Activated CD8-positive, alpha-beta memory T cell treated with anti-CD3 and anti-CD28 coated beads for 1 hour (primary cell): ENCODE data around the gene ACTA1.
"Not testable (repeated sequence)": the region's sequence is repeated elsewhere in the genome, so short reads cannot be mapped to it uniquely, and the experiment has no call there.

ENCODE experiments used
- DNase-seq, 2 donors: peaks; one replicate each; pipeline ENCODE4 v3.0.0-alpha.2; 2020; ENCODE audit warnings: low read depth in 1 of 2; ENCODE audit errors: extremely low read depth in 1 of 2

The ACTA1 gene

DNA sequence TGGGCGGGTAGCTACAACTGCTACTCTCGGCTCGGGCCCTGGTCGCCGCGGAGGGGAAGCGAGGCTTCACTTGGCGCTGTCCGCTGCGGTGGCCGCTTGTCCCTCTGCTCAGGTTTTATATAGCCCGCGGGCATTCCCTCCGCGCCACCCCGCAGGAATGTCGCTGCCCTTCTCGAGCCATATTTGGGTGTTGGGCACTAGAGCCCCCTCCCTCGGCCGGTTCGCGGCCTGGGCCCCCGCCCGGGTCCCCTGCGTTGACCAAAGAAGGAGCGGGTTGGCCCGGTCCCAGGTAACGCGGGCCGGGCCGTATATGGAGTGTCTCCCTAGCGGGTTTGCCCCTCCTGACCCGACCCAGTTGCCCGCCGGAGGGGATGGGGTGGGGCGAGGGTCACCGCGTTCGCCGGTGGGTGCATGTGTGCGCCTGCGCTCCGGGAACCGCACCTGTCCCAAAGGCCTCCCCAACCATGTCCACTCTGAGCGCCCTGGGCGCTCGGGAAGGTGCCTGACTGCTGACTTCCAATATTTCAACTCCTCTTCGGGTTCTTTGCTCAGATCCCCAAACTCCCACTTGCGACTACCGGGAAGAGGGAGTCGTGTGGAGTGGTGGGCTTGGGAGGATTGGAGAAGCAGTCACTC lies at the start of gene ACTA1:
Gene ACTA1, minus strand, starts transcription at position 90 of the 636 bp plus-strand sequence. CDS start 979 bp downstream, outside the sequence.
- no peak for DNase-seq

DNA sequence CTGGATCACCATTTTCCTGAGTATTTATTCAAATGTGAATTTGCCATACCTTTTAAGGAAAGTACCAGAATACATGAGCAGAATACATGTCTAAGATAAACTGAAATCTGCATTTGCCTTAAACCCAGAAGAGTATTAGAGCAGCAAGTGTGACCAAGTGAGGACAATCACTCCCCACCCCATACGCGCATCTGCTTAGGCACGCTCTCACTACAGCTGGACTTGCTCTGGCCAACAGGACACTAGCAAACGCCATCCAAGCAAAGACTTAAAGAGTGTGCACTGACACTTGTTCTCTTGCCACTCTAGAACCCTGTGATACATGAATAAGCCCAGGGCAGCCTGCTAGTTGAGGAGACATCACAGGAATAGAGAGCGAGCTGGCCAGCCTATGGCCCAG lies 48.6 kb upstream of the ACTA1 start:
- no peak for DNase-seq

DNA sequence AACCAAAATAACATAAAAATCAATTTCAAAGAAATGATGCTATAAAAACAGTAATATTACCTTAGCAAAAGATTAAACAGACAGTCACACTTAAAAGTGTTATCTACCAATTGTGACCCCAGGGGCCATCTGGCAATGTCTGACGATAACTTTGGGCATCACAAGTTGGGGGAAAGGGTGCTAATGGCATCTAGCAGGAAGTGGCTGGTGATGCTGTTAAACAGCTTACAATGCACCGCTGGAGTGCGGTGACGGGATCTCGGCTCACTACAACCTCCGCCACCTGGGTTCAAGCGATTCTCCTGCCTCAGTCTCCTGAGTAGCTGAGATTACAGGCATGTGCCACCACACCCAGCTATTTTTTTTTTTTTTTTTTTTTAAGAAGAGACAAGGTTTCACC lies 46.6 kb upstream of the ACTA1 start:
- no peak for DNase-seq

DNA sequence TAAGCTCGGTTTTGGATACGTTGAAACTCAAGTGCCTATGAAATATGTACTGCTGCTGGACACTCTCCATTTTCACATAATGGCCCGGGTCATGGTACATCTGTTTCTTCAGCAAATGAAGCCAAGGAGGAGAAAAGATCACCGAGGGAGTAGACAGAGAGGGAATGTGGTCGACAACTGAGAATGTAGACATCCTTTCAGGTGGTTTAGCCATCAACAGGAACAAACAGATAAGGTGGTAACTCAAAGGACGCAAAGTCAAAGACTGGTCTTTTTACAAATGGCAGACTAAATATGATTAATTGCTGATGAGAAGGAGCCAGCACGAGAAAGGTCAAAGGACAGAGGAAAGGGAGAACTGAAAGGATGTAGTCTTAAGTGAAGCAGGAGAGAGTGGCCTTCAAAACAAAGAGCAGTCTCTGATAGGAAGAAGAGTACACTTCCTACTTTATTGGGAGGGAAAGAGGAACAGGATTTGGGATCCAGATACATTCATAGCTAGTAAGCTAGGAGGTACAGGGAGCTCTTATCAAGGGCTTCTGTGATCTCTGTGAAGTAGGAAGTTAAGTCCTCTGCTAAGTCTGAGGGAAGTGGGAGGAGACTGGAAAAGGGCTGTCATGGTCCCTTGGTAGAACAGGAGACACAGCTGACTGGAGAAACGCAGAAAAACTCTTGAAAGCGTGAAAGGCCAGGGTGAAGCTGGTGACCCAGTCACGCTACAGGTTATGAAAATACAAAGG lies 45.9 kb upstream of the ACTA1 start:
- DNase-seq: no peak

DNA sequence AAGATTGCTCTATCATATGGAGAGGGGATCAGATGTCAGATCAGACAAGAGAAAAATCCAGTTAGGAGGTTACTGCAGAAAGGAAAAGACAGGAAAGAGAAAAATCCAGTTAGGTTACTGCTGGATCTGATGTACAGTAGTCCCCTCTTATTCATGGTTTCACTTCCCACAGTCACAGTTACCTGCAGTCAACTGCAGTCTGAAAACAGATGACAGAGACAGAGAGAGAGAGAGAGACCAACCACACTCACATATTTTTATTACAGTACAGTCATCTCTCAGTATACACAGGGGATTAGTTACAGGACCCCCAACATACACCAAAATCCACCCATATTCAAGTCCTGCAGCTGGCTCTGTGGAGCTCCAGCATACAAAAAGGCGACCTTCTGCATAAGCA lies 45.0 kb upstream of the ACTA1 start:
- DNase-seq: no peak

DNA sequence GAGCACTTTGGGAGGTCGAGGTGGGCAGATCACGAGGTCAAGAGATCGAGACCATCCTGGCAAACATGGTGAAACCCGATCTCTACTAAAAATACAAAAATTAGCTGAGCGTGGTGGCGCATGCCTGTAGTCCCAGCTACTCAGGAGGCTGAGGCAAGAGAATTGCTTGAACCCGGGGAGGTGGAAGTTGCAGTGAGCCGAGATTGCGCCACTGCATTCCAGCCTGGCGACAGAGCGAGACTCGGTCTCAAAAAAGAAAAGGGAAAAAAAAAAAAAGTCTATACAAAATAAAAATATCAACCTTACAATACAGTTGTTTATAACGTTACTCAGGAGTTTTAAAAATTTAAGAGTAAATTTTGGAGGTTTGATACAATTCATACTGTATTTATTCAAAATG lies 42.0 kb upstream of the ACTA1 start:
- not testable (repeated sequence) for DNase-seq

DNA sequence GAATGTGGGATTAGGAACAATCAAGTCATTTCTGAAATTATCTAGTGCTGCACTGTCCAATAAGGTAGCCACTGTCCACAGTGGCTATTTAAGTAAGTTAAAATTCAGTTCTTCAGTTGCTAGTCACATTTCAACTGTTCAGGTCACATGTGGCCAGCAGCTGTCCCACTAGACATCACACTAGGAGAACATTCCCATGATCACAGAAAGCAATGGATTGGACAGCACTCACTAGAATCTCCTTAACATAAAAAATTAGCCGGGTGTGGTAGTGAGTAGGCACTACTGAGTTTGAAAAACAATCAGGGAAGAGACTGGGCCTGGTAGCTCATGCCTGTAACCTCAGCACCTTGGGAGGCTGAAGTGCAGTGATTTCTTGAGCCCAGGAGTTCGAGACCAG lies 40.6 kb upstream of the ACTA1 start:
- no peak for DNase-seq

DNA sequence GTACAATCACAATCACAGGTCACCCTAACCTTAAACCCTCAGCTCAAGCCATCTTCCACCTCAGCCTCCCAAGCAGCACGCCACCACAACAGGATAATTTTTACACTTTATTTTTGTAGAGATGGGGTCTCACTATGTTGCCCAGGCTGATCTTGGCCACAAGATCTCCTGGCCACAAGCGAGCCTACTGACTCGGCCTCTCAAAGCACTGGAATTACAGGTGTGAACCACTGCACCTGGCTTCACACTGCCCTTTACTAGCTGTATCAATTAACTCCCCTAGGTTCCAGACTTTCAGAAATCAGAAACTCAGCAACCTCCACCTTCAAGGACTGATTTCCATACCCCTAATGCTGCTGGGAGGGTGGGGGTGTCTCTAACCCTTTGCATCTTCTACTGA lies 37.3 kb upstream of the ACTA1 start:
- no peak for DNase-seq

DNA sequence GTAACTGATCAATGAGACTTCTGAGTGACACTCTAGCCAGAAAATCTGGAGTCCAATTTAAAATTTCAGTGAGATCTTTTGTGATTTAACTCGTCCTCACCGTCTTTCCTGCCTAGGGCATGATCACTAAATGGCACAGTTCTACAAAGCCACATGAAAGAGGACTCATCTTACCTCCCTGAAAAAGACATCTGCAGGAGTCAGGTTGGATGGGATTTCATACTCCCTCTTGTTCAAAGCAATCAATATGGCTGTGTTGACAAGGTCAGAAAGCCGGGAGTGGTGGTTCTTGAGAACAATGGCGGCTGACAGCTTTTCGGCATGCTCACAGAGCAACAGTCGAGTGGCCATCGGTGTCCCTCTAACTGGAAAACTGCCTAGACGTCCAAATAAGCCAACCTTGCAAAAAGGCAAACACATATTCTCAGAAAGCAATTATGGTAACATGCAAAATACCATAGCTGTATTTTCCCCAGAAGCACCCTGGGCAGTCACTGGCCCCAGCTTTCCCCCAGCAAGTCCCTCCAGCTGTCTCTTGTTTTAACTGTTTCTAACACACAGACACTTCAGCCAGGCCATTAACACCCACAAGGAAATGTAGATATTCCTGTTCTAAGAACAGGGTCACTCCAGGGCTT lies 36.6 kb upstream of the ACTA1 start:
- no peak for DNase-seq

DNA sequence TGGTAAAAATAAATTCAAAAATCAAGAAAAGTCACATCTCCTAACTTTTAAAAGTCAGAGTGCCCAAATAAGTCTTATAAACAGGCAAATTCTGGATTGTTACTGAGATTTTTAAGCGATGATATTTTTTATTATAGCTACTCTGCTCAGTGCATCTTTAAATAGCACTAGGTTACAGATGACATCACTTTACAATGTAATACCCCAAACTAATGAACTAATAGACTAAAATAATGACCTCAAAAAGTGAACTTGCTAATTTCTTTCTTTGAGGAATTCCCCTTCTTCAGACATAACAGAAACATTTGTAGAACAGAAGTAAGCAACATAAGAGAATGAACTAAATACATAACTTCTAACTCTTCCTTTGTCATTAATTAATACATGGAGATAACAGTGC lies 33.0 kb upstream of the ACTA1 start:
- no peak for DNase-seq

DNA sequence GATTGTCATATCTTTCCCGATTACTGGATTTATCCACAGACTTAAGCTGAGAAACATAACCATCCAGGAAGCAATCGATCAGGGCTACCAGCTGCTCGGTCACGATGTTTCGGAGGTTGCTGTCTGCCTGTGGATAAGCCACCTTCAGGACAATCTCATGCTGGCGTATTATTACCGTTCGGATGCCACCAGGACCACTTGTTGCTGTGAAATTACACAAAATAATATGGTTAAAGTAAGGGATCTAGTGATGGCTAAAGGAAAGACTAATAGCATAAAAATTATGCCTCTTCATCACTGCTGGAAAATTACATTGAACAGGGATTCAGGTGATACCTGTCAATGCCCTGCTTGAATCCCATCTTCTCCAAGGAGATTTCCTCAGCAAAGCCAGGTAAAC lies 30.8 kb upstream of the ACTA1 start:
- no peak for DNase-seq

DNA sequence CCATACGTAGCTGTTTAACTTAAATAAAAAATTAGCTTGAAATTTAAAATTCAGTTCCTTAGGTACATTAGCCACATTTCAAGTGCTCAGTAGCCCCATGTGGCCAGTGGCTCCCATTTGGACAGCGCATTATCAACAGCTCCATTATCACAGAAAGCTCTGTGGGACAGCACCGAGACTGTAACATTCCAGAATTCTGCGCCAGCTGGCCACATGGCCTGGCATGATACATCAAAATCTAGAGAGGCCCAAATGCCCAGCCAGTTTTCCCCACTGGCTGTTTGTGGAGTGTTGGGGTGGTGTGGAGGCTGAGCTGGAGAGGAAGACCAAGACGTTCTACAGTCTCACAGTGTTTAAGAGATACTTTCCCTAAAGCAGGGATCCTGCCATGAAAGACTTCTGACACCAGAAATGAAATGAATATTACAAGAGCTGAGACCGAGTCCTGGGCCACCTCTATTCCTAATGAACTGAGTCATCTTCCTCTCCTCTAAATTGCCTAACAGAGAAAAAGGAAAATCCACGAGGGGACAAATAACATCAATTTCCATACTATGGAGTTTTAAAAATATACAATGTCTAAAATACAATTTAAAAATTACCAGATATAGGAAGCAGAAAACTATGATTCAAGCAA lies 27.3 kb upstream of the ACTA1 start:
- DNase-seq: no peak

DNA sequence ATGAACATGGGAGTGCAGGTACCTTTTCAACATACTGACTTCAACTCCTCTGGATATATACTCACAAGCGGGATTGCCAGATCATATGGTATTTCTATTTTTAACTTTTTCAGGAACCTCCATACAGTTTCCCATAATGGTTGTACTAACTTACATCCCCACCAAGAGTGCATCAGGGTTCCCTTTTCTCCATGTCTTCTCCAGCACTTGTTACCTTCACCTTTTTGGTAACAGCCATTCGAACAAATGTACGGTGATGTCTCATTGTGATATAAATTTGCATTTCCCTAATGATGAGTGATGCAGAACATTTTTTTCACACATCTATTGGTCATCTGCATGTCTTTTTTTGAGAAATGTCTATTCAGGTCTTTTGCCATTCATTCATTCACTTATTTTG lies 25.9 kb upstream of the ACTA1 start:
- no peak for DNase-seq

DNA sequence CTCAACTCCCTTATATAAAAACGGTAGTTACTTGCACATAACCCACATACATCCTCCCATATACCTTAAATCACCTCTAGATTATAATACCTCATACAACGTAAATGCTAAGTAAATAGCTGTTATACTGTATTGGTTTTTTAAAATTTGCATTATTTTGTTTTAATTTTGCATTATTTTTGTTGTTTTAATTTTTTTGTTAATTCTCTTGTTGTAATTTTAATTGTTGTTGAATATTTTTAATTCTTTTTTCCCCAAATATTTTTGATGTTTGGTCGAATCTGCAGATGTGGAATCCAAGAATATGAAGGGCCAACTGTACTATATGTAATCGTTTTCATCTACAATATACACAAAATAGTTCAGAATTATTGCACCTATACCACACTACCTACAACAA lies 23.5 kb upstream of the ACTA1 start:
- DNase-seq: no peak

DNA sequence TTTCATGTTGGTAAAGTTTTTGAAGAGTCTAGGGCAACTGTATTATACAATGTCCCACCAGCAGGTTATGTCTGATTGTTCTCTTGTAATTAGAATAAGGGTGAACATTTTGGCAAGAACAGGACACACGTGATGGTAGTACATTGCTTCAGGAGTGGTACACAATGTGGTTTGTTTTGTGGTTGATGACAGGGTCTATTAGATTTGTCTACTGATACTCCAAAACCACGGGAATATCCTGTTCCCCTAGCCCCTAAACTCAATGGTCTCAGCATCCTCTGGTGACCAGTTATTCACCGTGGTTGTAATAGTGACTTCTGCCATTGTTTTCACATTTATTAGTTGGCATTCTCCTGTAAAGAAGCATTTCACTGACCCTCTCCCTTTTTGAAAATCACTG lies 22.1 kb upstream of the ACTA1 start:
- no peak for DNase-seq

DNA sequence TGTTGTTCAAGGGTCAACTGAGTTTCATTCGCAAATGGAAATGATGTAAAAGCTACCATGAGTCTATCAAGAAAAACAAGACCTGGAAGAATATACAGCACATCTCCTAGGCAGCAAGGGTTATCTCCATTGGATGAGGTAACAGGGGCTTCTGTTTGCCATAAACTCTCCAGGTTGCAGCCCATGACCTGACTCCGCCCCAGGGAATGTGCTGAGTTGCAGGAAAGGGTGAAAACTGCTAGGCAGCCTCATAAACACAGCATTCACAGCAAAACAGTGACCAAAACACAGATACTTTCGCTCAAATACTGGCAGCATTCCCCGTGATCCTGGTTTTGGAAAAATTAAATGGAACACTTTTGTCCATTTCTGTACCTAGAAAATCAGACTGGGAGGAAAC lies 20.2 kb upstream of the ACTA1 start:
- DNase-seq: no peak

DNA sequence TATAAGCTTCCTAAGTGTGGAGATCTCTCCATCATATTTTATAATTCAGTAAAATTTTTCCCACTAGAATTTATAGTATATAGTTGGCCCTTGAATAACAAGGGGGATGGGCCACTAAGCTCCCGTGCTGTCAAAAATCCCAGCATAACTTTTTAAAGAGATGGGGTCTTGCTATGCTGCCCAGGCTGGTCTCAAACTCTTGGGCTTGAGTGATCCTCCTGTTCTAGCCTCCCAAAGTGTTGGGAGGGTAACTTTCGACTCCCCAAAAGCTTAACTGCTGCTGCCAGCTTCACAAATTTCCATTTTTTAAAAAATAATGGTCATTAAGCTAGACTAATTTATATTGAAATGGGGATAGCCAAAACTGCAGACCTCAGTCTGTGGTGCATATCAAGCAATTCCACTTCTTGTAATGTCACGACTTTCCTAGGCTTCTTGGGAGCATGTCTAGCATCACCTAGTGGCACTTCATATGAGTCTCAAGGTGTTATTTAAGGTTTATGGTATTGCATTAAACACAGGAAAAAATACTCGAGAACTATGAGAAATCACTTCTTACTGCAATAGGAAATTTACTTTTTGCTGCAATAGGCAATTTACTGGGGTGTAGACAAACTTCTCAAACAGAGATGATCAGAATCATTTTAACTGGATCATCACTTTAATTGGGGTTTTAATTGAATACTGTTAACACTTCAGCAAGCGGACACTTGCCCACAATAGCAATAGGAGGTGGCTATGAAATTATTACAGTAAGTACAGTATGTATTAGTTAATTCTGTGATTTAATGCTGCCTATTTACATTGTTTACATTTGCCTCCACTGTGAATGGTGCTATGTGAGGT lies 19.3 kb upstream of the ACTA1 start:
- no peak for DNase-seq

DNA sequence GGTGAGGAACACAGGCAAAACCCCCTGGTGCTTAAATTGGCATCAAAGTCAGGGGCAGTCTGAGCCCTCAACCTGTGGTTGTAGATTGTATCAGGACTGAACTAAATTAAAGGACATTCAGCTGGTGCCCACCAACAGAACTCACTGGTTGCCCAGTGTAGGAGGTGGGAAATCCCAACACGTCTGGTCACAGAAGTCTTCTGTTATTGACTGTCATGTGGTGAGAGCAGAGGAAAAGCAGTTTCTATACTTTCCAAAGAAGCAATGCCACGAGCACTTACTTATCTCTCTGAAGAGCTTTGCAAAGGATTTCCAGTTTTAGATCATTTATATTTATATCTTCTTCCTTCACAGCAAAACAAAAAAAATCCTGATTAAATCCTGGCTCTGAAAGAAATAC lies 15.0 kb upstream of the ACTA1 start:
- DNase-seq: no peak

DNA sequence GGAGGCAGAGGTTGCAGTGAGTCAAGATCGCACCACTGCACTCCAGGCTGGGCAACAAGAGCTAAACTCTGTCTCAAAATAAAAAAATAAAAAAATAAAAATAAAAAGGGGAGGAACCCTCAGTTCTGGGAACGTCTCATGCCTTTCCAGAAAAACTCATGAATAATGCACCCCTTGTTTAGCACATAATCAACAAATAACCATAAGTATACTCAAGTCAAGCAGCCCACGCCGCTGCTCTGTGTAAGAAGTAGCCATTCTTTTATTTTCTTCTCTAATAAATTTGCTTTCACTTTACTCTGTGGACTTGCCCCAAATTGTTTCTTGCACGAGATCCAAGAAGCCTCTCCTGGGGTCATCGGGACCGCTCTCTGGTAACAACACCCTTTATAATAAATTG lies 14.5 kb upstream of the ACTA1 start:
- no peak for DNase-seq

DNA sequence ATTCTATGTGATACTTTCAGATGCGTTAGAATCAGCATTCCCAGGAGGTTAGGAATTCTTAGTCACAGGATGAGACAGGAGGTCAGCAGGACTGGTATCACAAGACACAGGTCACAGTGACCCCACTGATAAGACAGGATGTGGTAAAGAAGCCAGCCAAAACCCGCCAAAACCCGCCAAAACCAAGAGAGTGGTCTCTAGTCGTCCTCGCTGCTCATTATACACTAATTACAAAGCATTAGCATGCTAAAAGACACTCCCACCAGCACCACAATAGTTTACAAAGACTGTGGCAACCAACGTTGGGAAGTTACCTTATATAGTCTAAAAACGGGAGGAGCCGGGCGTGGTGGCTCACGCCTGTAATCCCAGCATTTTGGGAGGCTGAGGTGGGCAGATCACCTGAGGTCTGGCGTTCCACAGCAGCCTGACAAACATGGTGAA lies 13.9 kb upstream of the ACTA1 start:
- no peak for DNase-seq

DNA sequence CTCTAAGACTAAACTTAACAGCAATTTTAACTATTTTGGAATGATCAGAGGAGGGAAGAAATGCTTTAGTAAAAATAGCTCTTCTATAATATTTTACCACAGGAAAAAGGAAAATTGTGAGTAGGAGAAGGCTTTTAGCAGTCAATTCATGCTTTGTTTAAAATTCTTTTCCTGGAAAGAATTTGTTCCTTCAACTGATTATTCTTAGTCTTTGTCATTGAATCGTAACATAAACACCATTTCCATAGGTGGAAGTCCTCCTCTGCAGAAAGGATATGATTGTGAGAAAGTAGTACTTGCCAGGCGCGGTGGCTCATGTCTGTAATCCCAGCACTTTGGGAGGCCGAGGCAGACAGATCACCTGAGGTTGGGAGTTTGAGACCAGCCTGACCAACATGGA lies 11.9 kb upstream of the ACTA1 start:
- DNase-seq: no peak
